ENCODE data around the gene GLMP.
"Not testable (repeated sequence)": the region's sequence is repeated elsewhere in the genome, so short reads cannot be mapped to it uniquely, and the experiment has no call there.

The GLMP gene

GRCh38 chr1:156295391-156295947 is at the start of gene GLMP:
TSS of gene GLMP (minus strand) at chr1:156295679. CDS start at chr1:156295645, 34 bp downstream.
- peak; percentile 61 for DNase-seq

- DNase-seq: no peak
Measured at GRCh38 chr1:156344409-156344808, 48.9 kb upstream of the GLMP start.

GRCh38 chr1:156342166-156342955 is 46.9 kb upstream of the GLMP start:
- DNase-seq: no peak

- peak; percentile 100 for DNase-seq
Measured at GRCh38 chr1:156338180-156338976, 42.9 kb upstream of the GLMP start, which contains the start of the genes CCT3 and TSACC. TSS of gene CCT3 (minus strand) at chr1:156338292. CDS start at chr1:156338184, 108 bp downstream. TSS of gene TSACC (plus strand) at chr1:156338526. CDS start at chr1:156339758, 1,232 bp downstream.

- DNase-seq: no peak
Measured at GRCh38 chr1:156337888-156338179, 42.4 kb upstream of the GLMP start.

GRCh38 chr1:156337052-156337887 is 41.8 kb upstream of the GLMP start:
- DNase-seq: no peak

- peak; percentile 23 for DNase-seq
Measured at GRCh38 chr1:156336242-156336641, 40.8 kb upstream of the GLMP start.

GRCh38 chr1:156323179-156323578 is 27.7 kb upstream of the GLMP start:
- not testable (repeated sequence) for DNase-seq

- DNase-seq: no peak
Measured at GRCh38 chr1:156320560-156320959, 25.1 kb upstream of the GLMP start.

GRCh38 chr1:156319664-156320063 is 24.2 kb upstream of the GLMP start:
- no peak for DNase-seq

- DNase-seq: no peak
Measured at GRCh38 chr1:156316909-156317308, 21.4 kb upstream of the GLMP start.

GRCh38 chr1:156310962-156311361 is 15.5 kb upstream of the GLMP start:
- no peak for DNase-seq

GRCh38 chr1:156308078-156308477 is 12.6 kb upstream of the GLMP start:
- DNase-seq: no peak

- no peak for DNase-seq
Measured at GRCh38 chr1:156305215-156305614, 9.7 kb upstream of the GLMP start.

- no peak for DNase-seq
Measured at GRCh38 chr1:156303241-156303640, 7.8 kb upstream of the GLMP start.

GRCh38 chr1:156298852-156299357 is 3.4 kb upstream of the GLMP start, which contains the start of gene VHLL:
TSS of gene VHLL (minus strand) at chr1:156299307. CDS start at chr1:156299189, 118 bp downstream.
- no peak for DNase-seq

- no peak for DNase-seq
Measured at GRCh38 chr1:156293895-156294294, 1.6 kb downstream of the GLMP start.

GRCh38 chr1:156293098-156293434 is 2.4 kb downstream of the GLMP start:
- no peak for DNase-seq

GRCh38 chr1:156291226-156292061 is 4.0 kb downstream of the GLMP start:
- peak; percentile 14 for DNase-seq

- DNase-seq: no peak
Measured at GRCh38 chr1:156289857-156290256, 5.6 kb downstream of the GLMP start.

- no peak for DNase-seq
Measured at GRCh38 chr1:156286061-156286460, 9.4 kb downstream of the GLMP start.

GRCh38 chr1:156285437-156285836 is 10.0 kb downstream of the GLMP start:
- DNase-seq: no peak
